Measurements from ENCODE around the gene UNK. TPM values are rescaled to one million over a fixed set of nuclear protein-coding genes. Genes with fewer than 3 reads are reported as not detected.

UNK gene
- total RNA-seq, 3 donors from 2014 or later, result 24.5 to 27.5 (median 25.7) TPM

DNA sequence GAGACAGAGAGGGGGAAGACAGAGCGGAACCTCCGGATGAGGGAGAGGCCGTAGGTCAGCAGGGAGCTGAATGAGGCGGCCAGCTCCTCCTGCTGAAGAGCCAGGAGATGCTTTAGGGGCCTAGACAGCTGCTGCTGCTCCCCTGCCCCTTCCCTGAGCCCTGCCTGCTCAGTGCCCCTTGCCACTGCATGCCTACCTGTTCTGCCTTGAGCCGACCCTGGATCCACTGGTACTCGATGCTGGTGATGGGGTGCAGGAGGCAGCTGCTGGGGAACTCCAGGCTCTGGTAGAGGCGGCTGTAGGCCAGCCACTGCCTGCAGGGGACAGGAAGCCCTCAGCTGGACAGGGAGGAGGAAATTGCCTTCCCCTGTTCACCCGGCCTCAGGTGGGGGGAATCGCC, 52.0 kb downstream of the UNK start:
- H3K4me1 ChIP-seq (ENCODE audit: low read depth), result no peaks in the 10 kb centered on the region
- H3K4me3 ChIP-seq, result no peak overlapping the region
- intact Hi-C loops (cut with DNase I, micrococcal nuclease), result no loop called here
- no peaks in the 10 kb centered on the region for H3K9me3 ChIP-seq
- DNase-seq, result no peak
- H3K36me3 ChIP-seq (ENCODE audit: low read depth), result no peaks in the 10 kb centered on the region
- ATAC-seq, result no peak
- TF ChIP-seq, protein P1, sequence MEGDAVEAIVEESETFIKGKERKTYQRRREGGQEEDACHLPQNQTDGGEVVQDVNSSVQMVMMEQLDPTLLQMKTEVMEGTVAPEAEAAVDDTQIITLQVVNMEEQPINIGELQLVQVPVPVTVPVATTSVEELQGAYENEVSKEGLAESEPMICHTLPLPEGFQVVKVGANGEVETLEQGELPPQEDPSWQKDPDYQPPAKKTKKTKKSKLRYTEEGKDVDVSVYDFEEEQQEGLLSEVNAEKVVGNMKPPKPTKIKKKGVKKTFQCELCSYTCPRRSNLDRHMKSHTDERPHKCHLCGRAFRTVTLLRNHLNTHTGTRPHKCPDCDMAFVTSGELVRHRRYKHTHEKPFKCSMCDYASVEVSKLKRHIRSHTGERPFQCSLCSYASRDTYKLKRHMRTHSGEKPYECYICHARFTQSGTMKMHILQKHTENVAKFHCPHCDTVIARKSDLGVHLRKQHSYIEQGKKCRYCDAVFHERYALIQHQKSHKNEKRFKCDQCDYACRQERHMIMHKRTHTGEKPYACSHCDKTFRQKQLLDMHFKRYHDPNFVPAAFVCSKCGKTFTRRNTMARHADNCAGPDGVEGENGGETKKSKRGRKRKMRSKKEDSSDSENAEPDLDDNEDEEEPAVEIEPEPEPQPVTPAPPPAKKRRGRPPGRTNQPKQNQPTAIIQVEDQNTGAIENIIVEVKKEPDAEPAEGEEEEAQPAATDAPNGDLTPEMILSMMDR (IDR thresholded peaks at IDR 0.05), result no peak

DNA sequence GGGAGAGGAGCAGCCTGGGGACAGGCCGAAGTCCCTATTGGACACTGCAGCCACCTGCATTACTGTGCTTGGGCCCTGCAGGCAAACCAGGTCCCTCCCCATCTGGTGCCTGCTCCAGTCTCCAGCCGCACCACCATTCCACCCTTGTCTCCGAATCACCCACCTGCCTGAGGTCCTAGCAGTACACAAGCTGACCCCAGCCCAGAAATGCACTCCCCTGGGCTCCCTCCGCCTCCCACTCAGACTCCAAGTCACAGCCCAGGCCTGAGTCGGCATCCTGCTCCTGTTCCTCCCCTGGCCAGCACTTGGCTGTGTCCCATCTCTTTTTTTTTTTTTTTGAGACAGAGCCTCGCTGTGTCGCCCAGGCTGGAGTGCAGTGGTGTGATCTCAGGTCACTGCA, 53.3 kb downstream of the UNK start:
- intact Hi-C loops (cut with DNase I, micrococcal nuclease), result no loop called here
- ATAC-seq, result no peak
- no peaks in the 10 kb centered on the region for H3K36me3 ChIP-seq (ENCODE audit: low read depth)
- TF ChIP-seq, protein P1 (IDR thresholded peaks at IDR 0.05), result no peak
- no peaks in the 10 kb centered on the region for H3K9me3 ChIP-seq
- H3K4me3 ChIP-seq, result no peak overlapping the region
- no peak for DNase-seq
- H3K4me1 ChIP-seq (ENCODE audit: low read depth), result no peaks in the 10 kb centered on the region

DNA sequence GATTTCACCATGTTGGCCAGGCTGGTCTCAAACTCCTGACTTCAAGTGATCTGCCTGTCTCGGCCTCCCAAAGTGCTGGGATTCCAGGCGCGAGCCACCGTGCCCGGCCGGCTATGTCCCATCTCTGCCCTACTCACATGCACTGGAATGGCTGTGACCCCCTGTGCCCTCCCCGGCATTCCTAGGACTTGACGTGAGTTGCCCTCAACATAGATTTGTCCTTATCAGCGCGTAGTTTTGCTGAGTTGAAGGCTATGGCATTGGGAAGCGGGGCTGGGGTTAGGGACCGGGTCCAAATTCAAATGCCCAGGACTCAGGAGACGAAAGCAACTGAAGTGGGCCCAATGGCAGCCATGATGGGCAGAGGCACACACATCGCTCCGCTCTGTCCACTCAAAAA, 53.8 kb downstream of the UNK start:
- Histone ChIP-seq H3K9me3 (no peaks in the 10 kb centered on the region), H3K36me3 (ENCODE audit: low read depth) (no peaks in the 10 kb centered on the region), H3K4me3 (no peak overlapping the region), H3K4me1 (ENCODE audit: low read depth) (no peaks in the 10 kb centered on the region)
- no peak for ATAC-seq
- DNase-seq, result no peak
- TF ChIP-seq, protein P1 (IDR thresholded peaks at IDR 0.05), result no peak
- intact Hi-C loops (cut with DNase I, micrococcal nuclease), result no loop called here

DNA sequence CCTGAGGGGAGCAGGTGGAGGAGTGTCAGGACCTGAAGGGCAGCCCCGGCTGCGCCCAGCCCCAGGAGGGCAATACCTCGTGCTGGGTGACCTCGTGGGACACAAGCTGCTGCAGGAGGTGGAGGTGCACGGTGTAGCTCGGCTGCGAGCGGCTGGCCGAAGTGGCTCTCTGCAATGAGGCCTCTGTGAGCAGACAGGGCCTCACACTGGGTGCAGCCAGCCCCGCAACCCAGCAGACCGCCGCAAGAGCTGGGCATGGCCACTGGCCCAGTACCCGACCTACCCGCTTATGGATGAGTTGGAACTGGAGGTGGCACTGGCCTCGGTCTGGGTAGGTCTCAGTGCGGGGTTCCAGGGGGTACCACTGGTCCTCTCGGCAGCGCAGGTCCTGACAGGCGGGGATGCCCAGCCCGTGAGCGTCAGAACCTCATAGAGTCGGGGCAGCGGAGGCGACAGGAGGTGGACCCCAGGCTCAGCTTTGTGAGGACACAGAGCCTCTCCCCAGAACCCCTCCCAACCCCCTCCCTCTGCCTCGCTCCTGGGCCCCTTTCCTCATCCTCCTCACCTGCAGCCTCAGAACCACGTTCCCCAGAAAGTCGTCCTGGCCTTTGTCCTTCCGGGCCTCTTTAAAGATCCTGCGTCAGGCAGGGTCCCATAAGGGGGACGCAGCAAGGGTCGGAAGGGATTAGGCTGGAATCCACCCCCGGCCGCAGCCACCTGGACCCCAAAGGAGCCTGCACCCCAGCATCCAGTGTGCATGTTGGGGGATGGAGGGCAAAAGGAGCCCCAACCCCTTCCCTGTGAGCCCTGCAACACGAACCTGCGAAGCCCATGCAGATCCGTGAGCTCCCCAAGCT, 55.6 kb downstream of the UNK start:
- DNase-seq (no peak), ATAC-seq (no peak)
- H3K36me3 ChIP-seq (ENCODE audit: low read depth), result no peaks in the 10 kb centered on the region
- H3K4me1 ChIP-seq (ENCODE audit: low read depth), result peaks cover 9% of the 10 kb centered on the region
- H3K9me3 ChIP-seq, result no peaks in the 10 kb centered on the region
- intact Hi-C loops (cut with DNase I, micrococcal nuclease), result no loop called here
- H3K4me3 ChIP-seq, result no peak overlapping the region
- TF ChIP-seq, protein P1 (IDR thresholded peaks at IDR 0.05), result no peak

DNA sequence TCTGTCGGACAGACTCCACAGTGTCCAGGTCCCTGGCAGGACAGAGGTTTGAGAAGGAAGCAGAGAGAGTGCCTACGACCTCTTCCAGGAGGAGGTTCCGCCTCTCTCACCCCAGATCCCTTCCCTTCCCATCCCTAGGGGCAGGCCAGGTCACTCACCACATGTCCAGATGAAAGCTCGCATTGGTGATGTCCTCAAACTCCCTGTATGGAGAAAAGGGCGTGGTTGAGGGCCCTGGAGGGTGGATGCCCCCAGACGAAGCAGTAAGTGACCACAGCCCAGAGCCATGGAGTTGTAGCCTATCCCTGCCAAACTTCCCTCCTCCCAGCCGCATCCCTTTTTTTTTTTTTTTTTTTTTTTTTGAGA, 56.2 kb downstream of the UNK start:
- TF ChIP-seq, protein P1 (IDR thresholded peaks at IDR 0.05), result no peak
- Histone ChIP-seq H3K4me1 (ENCODE audit: low read depth) (peaks cover 15% of the 10 kb centered on the region), H3K36me3 (ENCODE audit: low read depth) (no peaks in the 10 kb centered on the region), H3K9me3 (no peaks in the 10 kb centered on the region), H3K4me3 (no peak overlapping the region)
- DNase-seq (no peak), ATAC-seq (no peak)
- intact Hi-C loops (cut with DNase I, micrococcal nuclease), result no loop called here

Measured in mucosa of descending colon (tissue), 3 donors.